HG02759 (cell line): ENCODE results near the gene PECR.

Experiments used
- ATAC-seq: cut with Tn5 transposase; IDR thresholded peaks from one replicate; pipeline ENCODE4 v1.9.1; 2021; ENCODE audit warnings: mild to moderate bottlenecking, moderate library complexity; ENCODE audit not compliant: unreplicated experiment

PECR gene

GRCh38 chr2:216072473-216072872 lies 9.1 kb downstream of the PECR start:
- no peak for ATAC-seq

- ATAC-seq, result no peak
Measured at GRCh38 chr2:216071111-216071851, 10.3 kb downstream of the PECR start.

- ATAC-seq, result no peak
Measured at GRCh38 chr2:216070195-216070594, 11.4 kb downstream of the PECR start.

- ATAC-seq, result no peak
Measured at GRCh38 chr2:216069028-216069427, 12.6 kb downstream of the PECR start.

- ATAC-seq, result no peak
Measured at GRCh38 chr2:216066230-216066629, 15.4 kb downstream of the PECR start.

- ATAC-seq, result no peak
Measured at GRCh38 chr2:216064665-216065064, 16.9 kb downstream of the PECR start.

GRCh38 chr2:216064014-216064630 lies 17.5 kb downstream of the PECR start:
- ATAC-seq, result no peak

GRCh38 chr2:216059233-216059834 lies 22.3 kb downstream of the PECR start:
- ATAC-seq, result no peak

GRCh38 chr2:216057688-216058193 lies 23.9 kb downstream of the PECR start:
- ATAC-seq, result peak; percentile 83

GRCh38 chr2:216056739-216057138 lies 24.9 kb downstream of the PECR start:
- ATAC-seq, result peak; percentile 37

- ATAC-seq, result no peak
Measured at GRCh38 chr2:216055680-216056079, 25.9 kb downstream of the PECR start.

GRCh38 chr2:216052420-216052819 lies 29.2 kb downstream of the PECR start:
- ATAC-seq, result no peak

GRCh38 chr2:216051350-216051749 lies 30.3 kb downstream of the PECR start:
- ATAC-seq, result no peak

- no peak for ATAC-seq
Measured at GRCh38 chr2:216049452-216049851, 32.2 kb downstream of the PECR start.

- ATAC-seq, result no peak
Measured at GRCh38 chr2:216047397-216047796, 34.2 kb downstream of the PECR start.

GRCh38 chr2:216044883-216045486 lies 36.6 kb downstream of the PECR start:
- peak; percentile 97 for ATAC-seq

- no peak for ATAC-seq
Measured at GRCh38 chr2:216043949-216044348, 37.7 kb downstream of the PECR start.

- ATAC-seq, result no peak
Measured at GRCh38 chr2:216041438-216041837, 40.2 kb downstream of the PECR start.

- no peak for ATAC-seq
Measured at GRCh38 chr2:216039918-216040317, 41.7 kb downstream of the PECR start.

GRCh38 chr2:216034065-216034464 lies 47.5 kb downstream of the PECR start:
- peak; percentile 39 for ATAC-seq

- peak; percentile 31 for ATAC-seq
Measured at GRCh38 chr2:216033403-216033802, 48.2 kb downstream of the PECR start.
